GM18907 (cell line): Measurements from ENCODE around the gene DGKD.

Experiments used
- ATAC-seq: cut with Tn5 transposase; IDR thresholded peaks from one replicate; pipeline ENCODE4 v1.9.1; 2021; ENCODE audit warnings: mild to moderate bottlenecking, moderate library complexity; ENCODE audit not compliant: unreplicated experiment

Gene DGKD

DNA sequence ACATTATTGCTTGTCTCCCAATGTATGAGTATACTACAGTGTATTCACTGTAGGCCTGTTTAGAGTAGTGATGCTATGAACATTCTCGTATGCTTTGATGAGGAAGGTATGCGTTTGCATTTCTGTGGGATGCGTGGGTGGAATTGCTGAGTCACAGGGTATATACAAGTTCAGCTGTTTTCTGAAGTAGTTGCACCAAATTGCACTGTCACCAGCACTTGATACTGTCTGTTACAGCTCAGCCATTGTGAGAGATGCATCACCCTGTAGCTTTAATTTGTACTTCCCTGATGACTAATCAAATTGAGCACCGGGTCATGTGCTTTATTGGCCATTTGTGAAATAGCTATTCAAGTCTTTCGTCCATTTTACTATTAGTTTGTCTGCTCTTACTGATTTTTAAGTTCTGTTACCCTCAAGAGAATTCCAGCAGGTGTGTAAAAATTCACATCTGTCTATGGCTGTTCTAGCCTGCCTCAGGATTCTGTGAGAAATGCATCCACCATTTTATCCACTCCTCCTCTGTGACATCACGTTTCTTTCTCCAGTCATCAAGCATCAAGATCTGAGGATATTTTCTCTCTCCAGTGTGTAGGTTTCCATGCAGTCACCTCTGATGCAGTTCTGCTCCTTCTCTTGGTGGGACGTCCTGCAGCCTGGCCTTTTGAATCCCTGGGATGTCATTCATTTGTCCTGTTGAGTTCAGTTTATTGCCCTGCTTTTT is 72.5 kb downstream of the DGKD start:
- no peak for ATAC-seq

DNA sequence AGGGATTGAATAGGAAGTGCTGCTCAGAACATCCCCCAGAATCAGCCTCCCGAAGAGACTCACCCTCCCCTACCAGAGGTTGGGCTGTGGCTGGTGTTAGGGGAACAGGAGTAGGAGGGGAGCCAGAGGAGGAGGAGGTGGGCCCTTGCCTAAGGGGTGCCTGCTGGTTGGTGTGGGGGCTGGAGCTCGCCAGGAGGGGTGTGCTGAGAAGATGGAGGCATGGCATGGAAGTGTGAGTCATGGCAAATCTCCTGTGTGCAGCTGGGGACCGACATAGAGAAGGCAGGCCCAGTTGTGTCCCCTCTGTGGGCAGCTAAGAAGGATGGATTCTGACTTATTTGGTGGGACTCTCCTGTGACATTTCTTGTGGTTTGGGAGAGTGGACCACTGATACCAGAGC is 73.7 kb downstream of the DGKD start:
- ATAC-seq = no peak

DNA sequence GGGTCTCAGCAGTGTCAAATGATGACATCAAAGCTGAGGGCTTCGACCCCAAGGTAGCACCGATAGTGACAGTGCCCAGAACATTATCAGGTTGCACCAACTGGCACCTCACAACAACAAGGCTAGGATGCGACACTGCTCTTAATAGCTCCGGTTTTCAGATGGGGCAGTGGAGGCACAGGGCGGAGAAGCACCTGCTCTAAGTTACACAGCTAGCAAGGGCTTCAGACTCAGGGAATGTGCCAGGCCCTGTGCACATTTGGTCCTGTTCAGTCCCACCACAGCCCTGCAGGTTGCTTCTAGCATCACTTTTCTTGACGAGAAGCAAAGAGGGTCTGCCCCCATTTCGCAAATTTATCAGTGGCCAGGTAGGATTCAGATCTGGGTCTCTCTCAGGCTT is 74.1 kb downstream of the DGKD start:
- ATAC-seq = no peak

DNA sequence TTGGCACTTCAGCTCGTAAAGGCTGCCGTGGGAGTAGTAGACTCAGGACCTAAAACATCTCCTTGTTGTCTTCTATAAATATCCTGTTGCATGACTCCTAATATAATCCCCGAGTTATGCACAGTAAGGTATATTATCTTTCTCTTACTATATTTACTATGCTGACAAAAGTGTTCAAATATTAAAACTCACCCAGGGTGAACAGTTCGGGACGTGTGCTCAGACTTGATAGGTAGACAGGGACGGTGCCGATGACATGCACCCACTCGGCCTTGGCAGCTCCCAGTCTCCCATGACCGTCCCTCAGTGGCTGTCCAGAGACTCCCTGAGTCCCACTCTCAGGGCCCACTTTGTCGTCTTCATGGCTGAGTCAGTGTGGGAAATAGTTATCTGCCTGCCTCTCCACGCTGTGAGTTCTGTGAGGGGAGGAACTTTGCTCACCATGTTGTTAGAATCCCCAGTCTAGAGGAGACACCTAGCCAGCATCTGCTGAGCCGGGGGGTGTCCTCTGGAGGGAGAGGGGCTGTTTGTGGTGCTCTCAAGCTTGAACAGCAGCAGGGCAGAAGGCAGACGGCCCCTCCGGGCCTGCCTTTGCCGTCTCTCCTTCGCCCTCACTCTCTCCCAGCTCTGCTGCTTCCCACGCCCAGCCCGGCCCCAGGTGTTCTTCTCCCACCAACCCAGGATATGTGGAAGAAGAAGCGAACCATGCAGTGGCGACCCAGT is 75.0 kb downstream of the DGKD start:
- no peak for ATAC-seq

DNA sequence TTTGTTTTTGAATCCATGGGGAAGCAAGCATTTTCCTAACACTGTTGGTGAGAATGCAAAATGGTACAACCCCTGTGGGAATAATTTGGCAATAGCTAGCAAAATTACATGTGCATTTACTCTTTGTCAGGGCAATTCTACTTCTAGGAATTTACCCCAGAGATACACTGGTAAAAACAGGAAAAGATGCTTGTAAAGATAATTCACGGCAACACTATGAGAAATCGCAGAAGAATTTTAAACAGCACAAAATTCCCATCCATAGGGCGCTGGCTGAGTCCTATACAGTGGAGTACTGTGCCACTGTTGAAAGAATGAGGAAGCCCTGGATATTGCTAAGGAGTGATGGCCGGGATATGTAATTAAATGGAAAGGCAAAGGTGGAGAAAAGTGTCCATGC is 75.8 kb downstream of the DGKD start:
- no peak for ATAC-seq

DNA sequence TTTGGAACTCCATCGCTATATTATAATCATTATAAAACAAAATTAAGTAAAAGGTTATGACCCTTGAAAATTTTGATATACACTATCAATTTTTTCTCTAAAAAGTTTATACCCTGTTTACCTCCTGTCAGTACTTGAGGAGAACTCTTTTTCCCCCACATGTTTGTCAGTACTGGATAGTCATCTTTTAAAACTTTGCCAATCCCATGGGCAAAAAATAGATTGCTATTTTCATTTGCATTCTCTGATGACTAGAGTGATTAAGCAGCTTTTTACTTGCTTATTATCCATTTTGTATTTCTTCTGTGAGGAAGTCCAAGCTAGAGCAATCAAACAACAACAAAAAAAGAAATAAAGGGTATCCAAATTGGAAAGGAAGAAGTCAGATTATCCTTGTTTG is 76.4 kb downstream of the DGKD start:
- ATAC-seq = no peak

DNA sequence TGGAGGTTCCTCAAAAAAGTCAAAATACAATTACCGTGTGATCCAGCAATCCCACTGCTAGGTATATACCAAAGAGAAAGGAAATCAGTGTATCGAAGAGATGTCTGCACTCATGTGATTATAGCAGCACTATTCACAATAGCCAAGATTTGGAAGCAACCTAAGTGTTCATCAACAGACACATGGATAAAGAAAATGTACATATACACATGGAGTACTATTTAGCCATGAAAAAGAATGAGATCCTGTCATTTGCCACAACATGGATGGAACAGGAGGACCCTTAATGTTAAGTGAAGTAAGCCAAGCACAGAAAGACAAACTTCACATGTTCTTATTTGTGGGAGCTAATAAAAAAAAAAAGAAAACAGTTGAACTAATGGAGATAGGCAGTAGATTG is 78.7 kb downstream of the DGKD start:
- ATAC-seq = no peak

DNA sequence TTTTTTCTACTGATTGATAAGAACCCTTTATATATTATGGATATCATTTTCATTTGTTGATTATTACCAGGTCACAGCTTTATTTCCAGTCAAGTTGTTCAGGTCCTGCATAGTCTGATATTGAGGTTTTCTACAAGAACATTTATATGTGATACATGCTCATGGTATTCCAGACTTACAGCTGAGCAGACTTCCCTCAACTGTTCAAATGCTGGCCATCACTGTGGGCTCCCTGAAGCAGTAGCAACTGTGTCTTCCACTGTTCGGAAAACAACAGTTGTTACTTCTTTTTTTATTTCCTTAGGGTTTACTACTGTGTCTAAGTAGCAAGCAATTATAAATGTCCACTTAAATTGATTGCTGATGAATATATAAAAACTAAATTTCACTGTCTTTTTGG is 79.5 kb downstream of the DGKD start:
- no peak for ATAC-seq

DNA sequence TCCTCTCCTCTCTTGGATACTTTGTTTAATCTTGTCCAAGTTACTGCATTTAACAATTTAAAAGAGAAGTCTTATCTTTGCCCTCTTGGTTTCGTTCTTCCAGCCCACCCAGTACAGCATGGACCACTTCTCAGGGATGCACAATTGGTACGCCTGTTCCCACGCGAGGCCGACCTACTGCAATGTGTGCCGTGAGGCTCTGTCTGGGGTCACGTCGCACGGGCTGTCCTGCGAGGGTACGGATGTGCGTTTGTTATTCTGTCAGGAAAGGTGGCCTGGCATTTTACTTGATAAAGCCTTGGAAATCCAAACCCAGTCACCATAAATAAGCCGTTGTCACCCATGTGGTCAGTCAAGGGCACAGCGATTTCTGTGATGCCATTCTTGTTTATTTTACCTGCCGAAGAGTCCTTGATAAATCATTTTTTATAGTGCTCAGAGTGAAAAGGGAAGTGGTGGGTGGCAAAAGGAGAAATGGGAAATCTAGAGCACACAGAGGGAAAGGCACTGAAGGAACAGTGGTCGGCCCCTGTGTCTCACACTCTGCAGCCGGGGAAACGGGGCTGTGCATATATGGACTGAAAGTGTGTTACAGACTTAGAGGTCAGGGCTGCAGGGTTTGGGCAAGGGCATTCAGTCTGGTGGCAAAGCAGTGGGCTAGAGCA is 80.5 kb downstream of the DGKD start:
- no peak for ATAC-seq

DNA sequence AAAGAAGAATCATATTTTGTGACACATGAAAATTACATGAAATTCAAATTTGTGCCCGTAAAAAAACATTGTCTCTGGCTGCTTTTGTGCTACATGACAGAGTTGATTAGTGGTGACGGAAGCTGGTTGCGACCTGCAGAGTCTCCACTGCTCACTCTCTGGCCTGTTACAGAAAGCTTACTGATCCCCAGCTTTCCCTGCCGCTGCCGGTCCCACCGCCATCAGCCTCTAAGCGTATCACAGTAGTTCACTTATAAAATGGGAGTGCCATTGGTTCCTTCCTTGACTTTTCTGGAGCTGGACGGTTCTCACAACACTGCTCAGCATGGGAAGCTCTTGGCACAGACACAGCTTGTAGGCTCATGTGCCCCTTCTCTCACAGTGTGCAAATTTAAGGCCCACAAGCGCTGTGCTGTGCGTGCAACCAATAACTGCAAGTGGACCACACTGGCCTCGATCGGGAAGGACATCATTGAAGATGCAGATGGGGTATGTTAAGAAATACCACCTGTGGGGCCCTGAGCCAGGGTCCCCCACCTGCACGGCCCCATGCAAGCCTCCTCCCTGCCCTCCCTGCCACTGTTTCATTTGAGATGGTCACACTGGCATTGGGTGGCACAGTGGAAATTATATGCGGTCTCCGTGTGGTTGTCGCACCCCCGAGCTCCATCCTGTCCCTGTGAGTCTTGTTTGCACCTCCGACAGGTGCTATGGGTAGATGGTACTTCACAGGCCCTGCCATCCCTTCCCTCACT is 81.3 kb downstream of the DGKD start:
- ATAC-seq = no peak

DNA sequence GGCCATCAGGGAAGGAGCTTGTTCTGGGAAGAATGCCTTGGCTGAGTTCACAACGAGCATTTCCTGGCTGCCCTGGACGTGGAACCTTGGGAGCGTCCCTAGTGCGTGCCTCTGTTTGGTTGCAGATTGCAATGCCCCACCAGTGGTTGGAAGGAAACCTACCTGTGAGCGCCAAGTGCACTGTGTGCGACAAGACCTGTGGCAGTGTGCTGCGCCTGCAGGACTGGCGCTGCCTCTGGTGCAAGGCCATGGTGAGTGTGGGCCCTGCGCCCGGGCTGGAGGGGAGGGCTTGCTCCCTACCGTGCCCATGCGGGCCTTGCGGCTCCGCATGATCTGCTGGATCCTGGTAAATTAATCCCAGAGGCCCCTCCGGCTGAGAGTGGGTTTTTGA is 81.9 kb downstream of the DGKD start:
- ATAC-seq = no peak

DNA sequence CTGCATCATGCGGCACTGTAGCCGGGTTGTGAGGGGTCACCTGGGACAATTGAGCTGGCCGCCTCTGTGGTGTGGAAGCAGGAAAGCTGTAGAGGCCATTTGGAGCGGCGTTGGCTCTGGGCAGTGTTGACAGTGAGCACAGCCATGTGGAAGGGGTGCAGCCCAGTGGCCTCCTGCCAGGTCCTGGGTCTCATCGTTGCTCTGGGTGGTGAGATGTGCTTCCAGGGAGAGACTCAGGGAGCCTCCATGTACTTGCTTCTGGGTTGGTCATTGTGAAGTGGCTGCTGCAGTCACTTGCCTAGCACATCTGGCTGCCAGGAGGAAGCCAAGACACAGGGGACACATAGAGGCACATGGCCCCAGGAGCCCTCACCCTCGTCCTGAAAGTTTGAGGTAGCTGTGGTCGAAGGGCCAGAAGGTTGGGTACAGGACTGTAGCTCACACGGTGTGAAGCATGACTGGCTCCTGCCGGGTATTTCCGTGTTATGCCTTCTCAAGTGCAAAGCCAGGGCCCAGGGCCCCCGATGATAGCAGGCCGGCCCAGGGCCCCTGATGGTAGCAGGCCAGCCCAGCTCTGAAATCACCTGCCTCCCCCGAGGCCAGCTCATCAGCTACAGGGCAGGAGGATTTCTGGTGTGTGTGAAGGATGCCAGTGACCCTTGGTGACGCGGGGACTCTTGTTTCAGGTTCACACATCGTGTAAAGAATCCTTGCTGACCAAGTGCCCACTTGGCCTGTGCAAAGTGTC is 82.6 kb downstream of the DGKD start:
- ATAC-seq = no peak

DNA sequence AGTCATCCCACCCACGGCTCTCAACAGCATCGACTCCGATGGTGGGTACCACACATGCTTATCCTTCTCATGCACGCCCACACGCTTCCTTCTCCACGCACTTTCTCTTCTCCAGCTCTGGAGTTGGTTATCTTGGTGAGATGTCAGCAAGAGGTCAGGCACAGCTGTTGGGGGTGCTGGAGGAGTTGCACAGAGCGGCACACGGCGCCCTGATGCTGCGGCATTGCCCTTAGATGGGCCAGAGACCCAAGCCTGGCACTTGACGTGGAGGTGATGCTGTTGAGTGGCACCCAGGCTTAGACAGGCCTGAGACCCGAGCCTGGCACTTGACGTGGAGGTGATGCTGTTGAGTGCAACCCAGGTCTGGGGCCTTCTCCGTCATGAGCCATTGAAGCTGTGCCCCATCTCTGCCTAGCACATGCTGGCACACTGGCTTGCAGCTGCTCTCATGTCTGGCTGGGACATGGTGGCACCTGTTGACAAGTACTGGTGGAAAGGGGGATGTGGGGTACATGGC is 83.2 kb downstream of the DGKD start:
- ATAC-seq = no peak

DNA sequence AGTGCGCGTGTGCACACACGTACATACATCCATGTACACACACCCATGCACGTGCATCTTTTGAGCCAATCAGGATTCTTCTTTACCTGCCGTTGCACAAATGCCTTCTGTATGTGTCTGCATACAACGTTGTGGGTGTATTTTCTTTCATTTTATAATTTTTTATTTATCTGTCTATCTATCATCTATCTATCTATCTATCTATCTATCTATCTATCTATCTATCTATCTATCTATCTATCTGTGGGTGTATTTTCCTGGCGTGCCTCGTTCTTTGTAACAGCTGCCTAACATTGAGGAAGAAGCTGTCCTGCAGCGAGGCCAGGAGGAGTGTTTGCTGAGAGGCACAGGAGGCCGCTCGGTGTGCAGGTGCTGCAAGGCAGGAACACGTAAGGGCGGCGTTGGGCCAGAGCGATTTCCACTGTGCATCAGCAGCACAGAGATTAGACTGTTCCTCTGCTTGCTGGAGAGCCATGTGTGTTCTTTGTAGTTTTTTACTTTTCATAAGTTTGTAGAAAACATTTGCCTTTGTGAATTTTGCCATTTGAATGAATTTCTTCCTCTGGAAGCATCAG is 84.4 kb downstream of the DGKD start:
- no peak for ATAC-seq

DNA sequence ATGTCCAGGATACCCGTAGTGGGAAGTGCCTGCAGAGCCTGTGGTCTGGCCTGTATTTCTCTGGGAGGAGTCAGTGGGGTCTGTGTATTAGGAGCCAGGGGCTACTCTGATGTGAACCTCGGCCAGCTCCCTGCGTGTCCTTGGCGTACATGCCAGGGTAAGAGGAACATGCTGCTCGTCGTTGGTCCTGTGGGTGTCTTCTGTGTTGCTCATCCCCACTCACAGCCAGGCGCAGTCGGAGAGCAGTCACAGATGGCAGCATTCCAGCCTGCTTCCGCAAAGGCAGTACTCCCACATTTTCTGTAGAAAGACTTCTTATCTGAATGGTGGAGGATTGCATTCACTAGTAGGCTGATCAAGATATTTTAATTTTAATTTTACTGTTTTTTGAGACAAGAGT is 84.9 kb downstream of the DGKD start:
- ATAC-seq = no peak

DNA sequence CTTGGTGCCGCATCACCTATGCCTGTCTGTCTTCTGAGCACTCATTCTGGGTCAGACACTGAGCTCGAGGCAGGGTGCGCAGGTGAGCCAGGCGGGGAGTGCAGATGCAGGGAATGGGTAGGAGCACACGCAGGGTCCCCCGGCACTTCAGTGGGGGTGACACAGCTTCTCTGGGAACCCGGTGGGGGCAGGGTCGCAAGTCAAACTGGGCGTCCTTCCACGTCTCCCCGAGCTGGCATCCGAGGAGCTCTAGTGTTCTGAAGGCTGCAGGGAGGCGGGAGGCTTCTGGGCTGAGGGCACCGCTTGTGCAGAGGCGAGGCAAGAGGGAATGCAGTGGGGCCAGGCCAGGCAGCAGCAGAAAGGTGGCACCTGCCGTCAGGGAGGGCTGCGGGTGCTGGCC is 86.0 kb downstream of the DGKD start:
- ATAC-seq = no peak

DNA sequence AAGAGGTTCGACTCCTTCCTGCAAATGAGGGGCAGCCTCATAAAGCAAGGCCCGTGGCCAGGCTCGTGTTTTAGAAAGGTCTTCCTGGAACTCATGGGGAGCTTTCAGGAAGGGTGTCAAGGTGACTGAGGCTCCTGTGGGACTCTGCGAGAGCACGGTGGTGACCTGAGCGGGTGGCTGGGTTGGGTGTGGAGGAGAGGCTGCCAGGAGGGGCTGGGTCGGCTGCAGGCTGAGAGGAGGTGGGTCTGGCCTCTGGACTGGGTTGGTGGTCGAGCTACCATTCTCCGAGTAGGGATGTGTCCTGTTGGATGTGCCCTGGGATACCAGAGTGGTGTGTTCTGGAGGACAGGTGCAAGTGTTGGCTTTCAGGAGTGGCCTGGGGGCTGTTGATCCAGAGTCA is 86.4 kb downstream of the DGKD start:
- no peak for ATAC-seq

DNA sequence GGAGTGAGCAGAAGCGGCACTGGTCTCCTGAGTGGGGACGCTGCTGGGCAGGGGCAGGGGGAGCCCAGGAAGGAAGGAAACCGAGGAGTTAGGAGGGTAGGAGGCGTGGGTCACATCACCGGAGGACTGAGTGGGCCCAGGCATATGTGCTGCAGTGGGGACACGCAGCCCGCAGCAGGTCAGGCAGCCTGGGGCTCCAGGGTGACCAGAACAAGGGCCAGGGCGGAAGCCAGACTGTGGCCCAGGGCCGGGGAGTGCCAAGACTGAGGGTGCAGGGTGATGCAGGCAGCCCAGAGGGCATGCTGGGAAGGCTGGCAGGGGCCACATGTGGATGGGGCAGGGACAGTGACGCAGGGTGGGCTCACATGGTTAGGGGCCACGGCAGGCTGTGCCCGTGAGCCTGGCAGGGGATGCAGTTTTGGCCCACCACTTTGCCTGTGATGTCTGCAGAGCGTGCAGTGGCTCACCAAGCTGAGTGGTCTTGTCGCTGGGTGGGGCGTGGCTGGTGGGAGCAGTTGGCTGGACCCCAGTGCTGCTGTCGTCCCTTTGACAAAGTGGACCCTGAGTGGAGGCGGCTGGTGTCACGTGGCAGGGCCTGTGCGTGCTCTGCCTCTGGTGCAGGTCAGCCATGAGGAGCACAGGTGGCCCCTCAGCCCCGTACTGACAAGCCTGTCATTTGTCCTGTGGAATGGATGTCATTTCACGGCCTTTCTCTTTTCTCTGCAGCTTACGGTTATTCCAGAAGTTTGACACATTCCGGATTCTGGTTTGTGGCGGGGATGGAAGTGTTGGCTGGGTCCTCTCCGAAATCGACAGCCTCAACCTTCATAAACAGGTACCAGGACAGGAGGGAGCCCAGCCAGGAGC is 87.1 kb downstream of the DGKD start:
- no peak for ATAC-seq

DNA sequence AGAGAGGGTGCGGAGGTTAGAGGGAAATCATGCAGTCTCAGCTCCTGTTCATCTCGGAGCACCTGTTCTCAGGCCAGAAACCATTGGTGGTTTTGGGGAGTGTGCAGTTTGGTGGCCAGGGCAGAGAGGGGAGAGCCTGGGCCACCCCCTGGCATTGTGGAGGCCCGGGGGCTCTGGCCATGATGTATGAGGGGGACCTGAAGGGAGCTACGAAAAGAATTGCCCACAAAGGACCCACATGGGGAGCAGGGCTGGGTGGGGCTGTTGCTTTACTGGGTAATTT is 87.7 kb downstream of the DGKD start:
- ATAC-seq = no peak
